Panc1 (cell line): Measurements from ENCODE around the gene FAM216B.

ENCODE experiments used
- SIN3A ChIP-seq: IDR thresholded peaks from 2 replicates; pipeline ENCODE4 v1.6.1; 2012; ENCODE audit warnings: low read depth, mild to moderate bottlenecking, low read length, moderate library complexity, borderline replicate concordance; ENCODE audit not compliant: insufficient read depth
- TF ChIP-seq, protein P1 (sequence below): fragments of 450-650 bp; IDR thresholded peaks from 2 replicates; pipeline ENCODE4 v1.5.1; 2017; ENCODE audit warnings: mild to moderate bottlenecking
- TF ChIP-seq, protein P2 (sequence below), 2 experiments: IDR thresholded peaks; 2 replicates each; pipeline ENCODE4 v1.6.1; 2011 to 2012; ENCODE audit warnings: low read depth in 2 of 2, control low read depth in 1 of 2, low read length in 1 of 2, mild to moderate bottlenecking in 1 of 2, moderate library complexity in 1 of 2; ENCODE audit not compliant: insufficient read depth in 1 of 2

GRCh38 chr13:42760951-42761350 lies 20.4 kb upstream of the FAM216B start:
- TF ChIP-seq, protein P1, sequence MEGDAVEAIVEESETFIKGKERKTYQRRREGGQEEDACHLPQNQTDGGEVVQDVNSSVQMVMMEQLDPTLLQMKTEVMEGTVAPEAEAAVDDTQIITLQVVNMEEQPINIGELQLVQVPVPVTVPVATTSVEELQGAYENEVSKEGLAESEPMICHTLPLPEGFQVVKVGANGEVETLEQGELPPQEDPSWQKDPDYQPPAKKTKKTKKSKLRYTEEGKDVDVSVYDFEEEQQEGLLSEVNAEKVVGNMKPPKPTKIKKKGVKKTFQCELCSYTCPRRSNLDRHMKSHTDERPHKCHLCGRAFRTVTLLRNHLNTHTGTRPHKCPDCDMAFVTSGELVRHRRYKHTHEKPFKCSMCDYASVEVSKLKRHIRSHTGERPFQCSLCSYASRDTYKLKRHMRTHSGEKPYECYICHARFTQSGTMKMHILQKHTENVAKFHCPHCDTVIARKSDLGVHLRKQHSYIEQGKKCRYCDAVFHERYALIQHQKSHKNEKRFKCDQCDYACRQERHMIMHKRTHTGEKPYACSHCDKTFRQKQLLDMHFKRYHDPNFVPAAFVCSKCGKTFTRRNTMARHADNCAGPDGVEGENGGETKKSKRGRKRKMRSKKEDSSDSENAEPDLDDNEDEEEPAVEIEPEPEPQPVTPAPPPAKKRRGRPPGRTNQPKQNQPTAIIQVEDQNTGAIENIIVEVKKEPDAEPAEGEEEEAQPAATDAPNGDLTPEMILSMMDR: no peak
- TF ChIP-seq, protein P2, sequence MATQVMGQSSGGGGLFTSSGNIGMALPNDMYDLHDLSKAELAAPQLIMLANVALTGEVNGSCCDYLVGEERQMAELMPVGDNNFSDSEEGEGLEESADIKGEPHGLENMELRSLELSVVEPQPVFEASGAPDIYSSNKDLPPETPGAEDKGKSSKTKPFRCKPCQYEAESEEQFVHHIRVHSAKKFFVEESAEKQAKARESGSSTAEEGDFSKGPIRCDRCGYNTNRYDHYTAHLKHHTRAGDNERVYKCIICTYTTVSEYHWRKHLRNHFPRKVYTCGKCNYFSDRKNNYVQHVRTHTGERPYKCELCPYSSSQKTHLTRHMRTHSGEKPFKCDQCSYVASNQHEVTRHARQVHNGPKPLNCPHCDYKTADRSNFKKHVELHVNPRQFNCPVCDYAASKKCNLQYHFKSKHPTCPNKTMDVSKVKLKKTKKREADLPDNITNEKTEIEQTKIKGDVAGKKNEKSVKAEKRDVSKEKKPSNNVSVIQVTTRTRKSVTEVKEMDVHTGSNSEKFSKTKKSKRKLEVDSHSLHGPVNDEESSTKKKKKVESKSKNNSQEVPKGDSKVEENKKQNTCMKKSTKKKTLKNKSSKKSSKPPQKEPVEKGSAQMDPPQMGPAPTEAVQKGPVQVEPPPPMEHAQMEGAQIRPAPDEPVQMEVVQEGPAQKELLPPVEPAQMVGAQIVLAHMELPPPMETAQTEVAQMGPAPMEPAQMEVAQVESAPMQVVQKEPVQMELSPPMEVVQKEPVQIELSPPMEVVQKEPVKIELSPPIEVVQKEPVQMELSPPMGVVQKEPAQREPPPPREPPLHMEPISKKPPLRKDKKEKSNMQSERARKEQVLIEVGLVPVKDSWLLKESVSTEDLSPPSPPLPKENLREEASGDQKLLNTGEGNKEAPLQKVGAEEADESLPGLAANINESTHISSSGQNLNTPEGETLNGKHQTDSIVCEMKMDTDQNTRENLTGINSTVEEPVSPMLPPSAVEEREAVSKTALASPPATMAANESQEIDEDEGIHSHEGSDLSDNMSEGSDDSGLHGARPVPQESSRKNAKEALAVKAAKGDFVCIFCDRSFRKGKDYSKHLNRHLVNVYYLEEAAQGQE (IDR thresholded peaks at IDR 0.05; ENCODE audit: insufficient read depth in 1 of 2, low read depth in 2 of 2, low read length in 1 of 2): no peak
- no peak for TF ChIP-seq SIN3A
